HG03159 (cell line): ENCODE results near the gene NPIPA2.
"Not testable (repeated sequence)": the region's sequence is repeated elsewhere in the genome, so short reads cannot be mapped to it uniquely, and the experiment has no call there.

ENCODE experiments used
- ATAC-seq: cut with Tn5 transposase; IDR thresholded peaks from one replicate; pipeline ENCODE4 v1.9.1; 2021; ENCODE audit warnings: mild to moderate bottlenecking, moderate library complexity; ENCODE audit not compliant: unreplicated experiment

The NPIPA2 gene

DNA sequence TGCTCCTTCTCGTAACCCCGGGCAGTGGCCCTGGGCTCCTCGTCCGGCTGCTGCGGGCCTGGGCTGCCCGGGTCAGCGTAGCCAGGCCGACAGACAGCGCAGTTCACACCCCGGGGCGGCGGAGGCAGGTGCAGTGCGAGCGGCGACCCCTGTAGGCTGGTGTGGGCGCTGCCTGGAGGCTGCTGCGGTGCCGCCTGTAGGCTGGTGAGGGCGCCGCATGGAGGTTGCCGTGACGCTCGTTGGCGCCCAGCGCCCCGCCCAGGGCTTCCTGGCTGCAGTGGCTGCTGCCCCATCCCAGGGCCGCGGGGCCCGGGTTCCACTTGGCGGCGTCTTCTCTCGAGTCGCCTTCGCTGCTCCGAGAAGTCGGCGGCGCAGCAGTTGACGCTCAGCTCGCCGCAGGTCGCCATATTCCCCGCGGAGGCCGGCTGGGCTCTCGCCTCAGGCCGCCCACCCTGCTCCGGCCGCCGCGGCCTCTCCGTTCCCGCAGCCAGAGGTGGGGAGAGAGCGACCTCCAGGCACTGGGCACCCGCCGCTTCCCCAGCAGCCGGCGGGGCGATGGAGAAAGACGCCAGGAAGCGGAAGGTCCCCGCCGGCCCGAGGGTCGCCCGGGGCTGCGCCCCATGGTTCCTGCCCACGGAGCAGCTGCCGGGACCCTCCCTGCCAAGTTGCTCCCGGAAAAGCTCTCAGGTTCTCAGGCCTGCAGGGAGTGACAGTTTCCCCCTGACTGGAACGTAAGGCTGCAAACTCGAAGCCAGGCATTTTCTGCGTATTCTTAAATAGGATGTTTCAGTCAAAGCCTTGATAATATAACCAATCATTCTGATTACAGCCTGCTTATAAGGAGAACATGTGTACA lies at the start of gene NPIPA2:
TSS of gene NPIPA2 (plus strand) at position 261 of the 856 bp plus-strand sequence. CDS start 5,533 bp downstream, outside the sequence.
- ATAC-seq: peak; percentile 99

GRCh38 chr16:14694129-14694528 lies 48.2 kb upstream of the NPIPA2 start, which contains the start of gene PLA2G10:
Gene PLA2G10 (minus strand): TSS chr16:14694308. CDS start chr16:14694229, 79 bp downstream.
- ATAC-seq: not testable (repeated sequence)

DNA sequence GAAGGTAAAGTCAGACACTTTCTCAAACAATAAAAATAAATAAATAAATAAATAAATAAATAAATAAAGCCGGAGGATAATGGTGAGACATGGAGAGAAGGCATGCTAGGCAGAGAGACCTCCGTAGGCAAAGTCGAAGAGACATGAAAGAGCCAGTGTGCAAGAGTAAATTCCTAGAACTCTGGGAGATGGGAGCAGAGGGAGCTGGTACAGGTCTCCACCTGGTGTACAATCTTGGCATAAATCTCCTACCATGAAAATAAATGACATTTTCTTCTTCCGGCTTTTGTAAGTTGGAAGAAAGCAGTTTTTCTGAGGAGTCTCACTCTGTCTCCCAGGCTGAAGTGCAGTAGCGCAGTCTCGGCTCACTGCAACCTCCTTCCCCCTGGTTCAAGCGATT lies 40.5 kb upstream of the NPIPA2 start:
- not testable (repeated sequence) for ATAC-seq

- ATAC-seq: not testable (repeated sequence)
These were observed 39.7 kb upstream of the NPIPA2 start for GRCh38 chr16:14702672-14703071.

DNA sequence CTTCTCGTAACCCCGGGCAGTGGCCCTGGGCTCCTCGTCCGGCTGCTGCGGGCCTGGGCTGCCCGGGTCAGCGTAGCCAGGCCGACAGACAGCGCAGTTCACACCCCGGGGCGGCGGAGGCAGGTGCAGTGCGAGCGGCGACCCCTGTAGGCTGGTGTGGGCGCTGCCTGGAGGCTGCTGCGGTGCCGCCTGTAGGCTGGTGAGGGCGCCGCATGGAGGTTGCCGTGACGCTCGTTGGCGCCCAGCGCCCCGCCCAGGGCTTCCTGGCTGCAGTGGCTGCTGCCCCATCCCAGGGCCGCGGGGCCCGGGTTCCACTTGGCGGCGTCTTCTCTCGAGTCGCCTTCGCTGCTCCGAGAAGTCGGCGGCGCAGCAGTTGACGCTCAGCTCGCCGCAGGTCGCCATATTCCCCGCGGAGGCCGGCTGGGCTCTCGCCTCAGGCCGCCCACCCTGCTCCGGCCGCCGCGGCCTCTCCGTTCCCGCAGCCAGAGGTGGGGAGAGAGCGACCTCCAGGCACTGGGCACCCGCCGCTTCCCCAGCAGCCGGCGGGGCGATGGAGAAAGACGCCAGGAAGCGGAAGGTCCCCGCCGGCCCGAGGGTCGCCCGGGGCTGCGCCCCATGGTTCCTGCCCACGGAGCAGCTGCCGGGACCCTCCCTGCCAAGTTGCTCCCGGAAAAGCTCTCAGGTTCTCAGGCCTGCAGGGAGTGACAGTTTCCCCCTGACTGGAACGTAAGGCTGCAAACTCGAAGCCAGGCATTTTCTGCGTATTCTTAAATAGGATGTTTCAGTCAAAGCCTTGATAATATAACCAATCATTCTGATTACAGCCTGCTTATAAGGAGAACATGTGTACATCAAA lies 38.9 kb upstream of the NPIPA2 start, which contains the start of gene NPIPA3:
TSS of gene NPIPA3 (plus strand) at position 256 of the 856 bp plus-strand sequence. CDS start 5,533 bp downstream, outside the sequence.
- peak; percentile 98 for ATAC-seq

DNA sequence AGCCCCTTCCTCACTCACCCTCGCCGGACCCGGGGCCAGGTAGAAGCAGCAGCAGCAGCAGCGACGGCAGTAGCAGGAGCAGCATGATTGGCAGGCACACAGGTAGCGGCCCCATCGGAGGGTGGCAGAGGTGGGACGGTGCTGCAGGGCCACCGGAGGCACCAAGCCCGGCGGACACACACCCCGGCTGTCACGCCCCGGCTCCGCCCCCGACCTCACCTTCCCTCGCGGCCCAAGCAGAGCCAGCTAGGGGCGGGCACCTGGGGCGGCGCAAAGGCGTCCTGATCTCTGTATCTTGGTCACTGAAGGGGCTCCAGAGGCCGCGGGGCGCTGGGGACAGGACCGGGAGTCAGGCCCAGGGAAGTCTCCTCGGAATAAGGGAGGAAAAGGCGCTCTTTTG lies 9.1 kb upstream of the NPIPA2 start:
- not testable (repeated sequence) for ATAC-seq

- ATAC-seq: not testable (repeated sequence)
These were observed 1.4 kb upstream of the NPIPA2 start for GRCh38 chr16:14740832-14741385.

DNA sequence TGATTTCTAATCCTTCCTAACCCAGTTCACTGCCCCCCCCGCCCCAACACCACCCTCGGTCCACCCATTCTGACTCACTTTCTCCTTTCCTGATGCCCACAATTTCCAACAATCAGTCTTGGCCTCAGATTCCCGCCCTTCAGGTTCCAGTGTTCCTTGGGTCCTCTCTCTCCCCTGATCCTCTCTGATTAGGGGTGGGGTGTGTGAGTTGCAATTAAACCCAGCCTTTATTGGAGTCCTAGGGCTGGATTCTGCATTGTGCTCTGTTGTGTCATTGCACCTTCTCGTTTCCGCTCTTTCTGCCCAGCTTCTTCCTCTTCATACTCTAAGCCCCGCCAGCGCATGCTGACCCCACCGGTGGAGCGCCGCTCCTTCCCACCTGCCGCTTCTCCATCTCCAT lies 539 bp upstream of the NPIPA2 start:
- ATAC-seq: not testable (repeated sequence)

GRCh38 chr16:14773654-14774053 lies 31.3 kb downstream of the NPIPA2 start:
- not testable (repeated sequence) for ATAC-seq

DNA sequence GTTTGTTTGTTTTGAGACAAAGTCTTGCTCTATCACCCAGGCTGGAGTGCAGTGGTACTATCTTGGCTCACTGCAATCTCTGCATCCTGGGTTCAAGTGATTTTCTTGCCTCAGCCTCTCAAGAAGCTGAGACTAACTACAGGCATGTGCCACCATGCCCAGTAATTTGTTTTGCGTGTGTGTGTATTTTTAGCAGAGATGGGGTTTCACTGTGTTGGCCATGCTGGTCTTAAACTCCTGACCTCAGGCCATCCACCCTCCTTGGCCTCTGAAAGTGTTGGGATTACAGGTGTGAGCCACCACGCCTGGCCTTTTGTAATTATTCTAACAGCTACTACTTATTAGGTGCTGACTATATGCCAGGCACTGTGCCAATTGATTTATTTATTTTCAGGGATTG lies 33.3 kb downstream of the NPIPA2 start:
- ATAC-seq: not testable (repeated sequence)

GRCh38 chr16:14776763-14777162 lies 34.4 kb downstream of the NPIPA2 start:
- ATAC-seq: not testable (repeated sequence)

GRCh38 chr16:14779368-14779877 lies 37.1 kb downstream of the NPIPA2 start:
- ATAC-seq: not testable (repeated sequence)

DNA sequence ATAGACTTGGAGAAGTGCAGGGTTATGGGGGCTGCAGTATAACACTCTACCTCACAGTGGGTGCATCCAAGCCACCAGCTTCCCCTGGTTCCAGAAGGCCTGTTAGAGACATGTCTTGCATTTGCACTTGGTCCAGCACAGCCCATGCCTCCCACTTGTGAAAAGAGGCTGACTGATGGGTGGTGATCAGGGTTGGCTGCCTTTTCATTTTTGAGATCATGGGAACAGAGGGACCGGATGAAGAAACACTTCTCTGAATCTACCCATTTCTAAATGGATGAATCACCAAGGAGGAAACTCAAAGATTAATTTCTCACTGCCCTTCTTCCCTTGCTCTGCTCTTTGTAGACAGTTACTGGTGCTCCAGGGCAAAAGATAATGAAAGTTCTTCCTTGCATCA lies 43.8 kb downstream of the NPIPA2 start:
- ATAC-seq: not testable (repeated sequence)

- not testable (repeated sequence) for ATAC-seq
These were observed 47.2 kb downstream of the NPIPA2 start for GRCh38 chr16:14789577-14789976.

GRCh38 chr16:14790320-14790956 lies 48.1 kb downstream of the NPIPA2 start:
- ATAC-seq: not testable (repeated sequence)

GRCh38 chr16:14792914-14793313 lies 50.6 kb downstream of the NPIPA2 start:
- not testable (repeated sequence) for ATAC-seq

DNA sequence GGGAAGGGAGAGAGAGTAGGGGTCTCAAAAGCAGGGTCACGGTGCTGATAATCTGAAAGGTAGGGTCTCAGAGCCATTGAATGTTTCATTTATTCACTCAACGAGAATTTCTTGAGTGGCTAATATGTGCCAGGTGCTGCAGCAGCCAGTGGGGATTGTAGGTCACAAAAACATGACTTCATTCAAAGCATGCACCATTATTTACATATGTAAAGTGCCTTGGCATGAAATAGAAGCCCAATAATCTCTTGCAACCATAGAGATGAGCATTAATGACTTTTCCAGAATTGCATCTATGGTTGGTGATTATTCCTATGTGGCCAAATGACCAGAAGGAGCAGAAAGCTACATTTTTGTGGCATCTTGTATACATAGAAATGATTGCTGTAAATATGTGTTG lies 55.2 kb downstream of the NPIPA2 start:
- ATAC-seq: not testable (repeated sequence)

DNA sequence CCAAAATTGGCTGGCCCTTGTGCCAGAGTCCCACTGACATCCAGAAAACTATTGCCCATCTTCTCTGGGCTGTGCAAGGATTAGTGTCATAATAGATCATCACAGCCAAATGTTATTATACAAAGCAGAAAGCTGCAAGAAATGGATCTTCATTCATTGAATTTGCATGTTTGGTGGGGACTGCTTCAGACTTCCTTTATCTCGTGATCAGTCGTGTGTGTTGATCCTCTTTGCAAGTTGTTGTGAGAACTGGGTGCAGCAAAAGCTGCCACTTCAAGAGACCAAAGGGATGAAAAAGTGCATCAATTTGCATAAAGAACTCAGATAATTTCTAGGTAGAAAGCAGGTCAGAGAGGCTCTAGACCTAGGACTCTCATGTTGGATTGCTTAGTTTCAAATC lies 61.2 kb downstream of the NPIPA2 start:
- ATAC-seq: not testable (repeated sequence)

GRCh38 chr16:14807184-14807678 lies 64.9 kb downstream of the NPIPA2 start:
- not testable (repeated sequence) for ATAC-seq

DNA sequence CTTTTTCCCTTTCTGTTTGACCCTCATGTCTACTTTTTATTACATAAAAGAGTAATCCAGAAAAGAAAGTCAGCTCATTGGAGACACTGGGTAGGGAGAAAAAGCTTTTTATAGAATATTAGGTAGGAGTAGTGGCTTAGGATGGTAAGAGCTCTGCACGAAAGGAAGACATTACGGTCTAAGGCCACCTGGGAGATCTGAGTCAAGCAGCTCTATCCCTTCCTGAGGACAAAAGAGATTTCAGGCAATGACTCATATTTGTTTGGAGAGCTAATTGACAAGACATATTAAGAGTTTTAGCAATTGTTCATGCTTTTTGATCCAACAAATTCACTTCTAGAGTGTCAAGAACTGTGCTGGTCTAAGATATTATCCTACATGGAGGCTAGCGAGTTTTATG lies 71.6 kb downstream of the NPIPA2 start:
- ATAC-seq: not testable (repeated sequence)
